SK-N-SH treated with all-trans-retinoic acid at 6 μM for 48 hours (cell line): ENCODE results near the gene APAF1.

Source experiments
- GLIS3 ChIP-seq: fragments of 250-450 bp; sonication (Bioruptor Pico); IDR thresholded peaks from 2 replicates; pipeline ENCODE4 v1.5.0; 2020; ENCODE audit warnings: mild to moderate bottlenecking, moderate library complexity
- OSR1 ChIP-seq: fragments of 250-450 bp; sonication (Bioruptor Pico); IDR thresholded peaks from 2 replicates; pipeline ENCODE4 v1.8.0; 2022; ENCODE audit warnings: moderate library complexity, mild to moderate bottlenecking, inconsistent platforms
- PPARA ChIP-seq: fragments of 250-450 bp; sonication (Bioruptor Pico); IDR thresholded peaks from 2 replicates; pipeline ENCODE4 v1.5.0; 2020; ENCODE audit warnings: mild to moderate bottlenecking, borderline replicate concordance
- SNAI2 ChIP-seq: fragments of 250-450 bp; sonication (Bioruptor Pico); IDR thresholded peaks from 2 replicates; pipeline ENCODE4 v1.5.0; 2020; ENCODE audit warnings: mild to moderate bottlenecking, moderate library complexity

DNA sequence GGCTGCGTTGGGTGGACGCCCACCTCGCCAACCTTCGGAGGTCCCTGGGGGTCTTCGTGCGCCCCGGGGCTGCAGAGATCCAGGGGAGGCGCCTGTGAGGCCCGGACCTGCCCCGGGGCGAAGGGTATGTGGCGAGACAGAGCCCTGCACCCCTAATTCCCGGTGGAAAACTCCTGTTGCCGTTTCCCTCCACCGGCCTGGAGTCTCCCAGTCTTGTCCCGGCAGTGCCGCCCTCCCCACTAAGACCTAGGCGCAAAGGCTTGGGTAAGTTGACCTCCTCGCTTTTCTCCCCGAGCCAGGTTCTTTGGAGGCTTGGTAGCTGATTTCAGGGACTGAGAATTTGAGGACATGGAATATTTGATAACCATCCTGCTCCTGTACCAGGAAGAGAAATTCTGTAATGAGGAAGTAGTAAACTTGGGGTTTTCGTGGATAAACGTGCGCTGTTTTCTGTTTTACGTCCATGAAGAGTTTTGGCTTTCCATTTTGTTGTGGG, 530 bp downstream of the APAF1 start:
- TF ChIP-seq SNAI2 (no peak), OSR1 (no peak), GLIS3 (no peak), PPARA (CRISPR knock-in tag) (no peak)
